ENCODE data around the gene OR10K2.

GRCh38 chr1:158461534-158461933 is 35.5 kb upstream of the OR10K2 start, which contains the start of gene OR10K1:
- TF ChIP-seq POLR2AphosphoS5 (IDR thresholded peaks at IDR 0.05) (no peak), EP300 (IDR thresholded peaks at IDR 0.05) (no peak), POLR2A (IDR thresholded peaks at IDR 0.05) (no peak)
- TF ChIP-seq, protein P1, sequence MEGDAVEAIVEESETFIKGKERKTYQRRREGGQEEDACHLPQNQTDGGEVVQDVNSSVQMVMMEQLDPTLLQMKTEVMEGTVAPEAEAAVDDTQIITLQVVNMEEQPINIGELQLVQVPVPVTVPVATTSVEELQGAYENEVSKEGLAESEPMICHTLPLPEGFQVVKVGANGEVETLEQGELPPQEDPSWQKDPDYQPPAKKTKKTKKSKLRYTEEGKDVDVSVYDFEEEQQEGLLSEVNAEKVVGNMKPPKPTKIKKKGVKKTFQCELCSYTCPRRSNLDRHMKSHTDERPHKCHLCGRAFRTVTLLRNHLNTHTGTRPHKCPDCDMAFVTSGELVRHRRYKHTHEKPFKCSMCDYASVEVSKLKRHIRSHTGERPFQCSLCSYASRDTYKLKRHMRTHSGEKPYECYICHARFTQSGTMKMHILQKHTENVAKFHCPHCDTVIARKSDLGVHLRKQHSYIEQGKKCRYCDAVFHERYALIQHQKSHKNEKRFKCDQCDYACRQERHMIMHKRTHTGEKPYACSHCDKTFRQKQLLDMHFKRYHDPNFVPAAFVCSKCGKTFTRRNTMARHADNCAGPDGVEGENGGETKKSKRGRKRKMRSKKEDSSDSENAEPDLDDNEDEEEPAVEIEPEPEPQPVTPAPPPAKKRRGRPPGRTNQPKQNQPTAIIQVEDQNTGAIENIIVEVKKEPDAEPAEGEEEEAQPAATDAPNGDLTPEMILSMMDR (IDR thresholded peaks at IDR 0.05): no peak
